HepG2 (cell line): ENCODE results near the gene GABARAPL2. TPM values are rescaled to one million over a fixed set of nuclear protein-coding genes. Genes with fewer than 3 reads are reported as not detected.

ENCODE experiments used
- ATRX ChIP-seq: sonication (generic); formaldehyde crosslinking; IDR thresholded peaks from 2 replicates; pipeline ENCODE4 v1.4.0; 2020; ENCODE audit warnings: missing genetic modification reagents, borderline replicate concordance
- BRF2 ChIP-seq: sonication (generic); formaldehyde crosslinking; IDR thresholded peaks from 2 replicates; pipeline ENCODE4 v1.8.1; 2022; ENCODE audit warnings: mild to moderate bottlenecking, missing genetic modification reagents
- CCAR2 ChIP-seq: fragments of 200-400 bp; formaldehyde crosslinking; optimal IDR thresholded peaks from 2 replicates; pipeline ENCODE3; 2018; ENCODE audit warnings: low read depth, mild to moderate bottlenecking, low read length, moderate library complexity
- DRAP1 ChIP-seq: IDR thresholded peaks from 2 replicates; pipeline ENCODE4 v1.6.1; 2016; ENCODE audit warnings: missing genetic modification reagents, missing compliant biosample characterization
- ELF1 ChIP-seq: sonication (generic); formaldehyde crosslinking; IDR thresholded peaks from 2 replicates; pipeline ENCODE4 v1.4.0; 2020; ENCODE audit warnings: missing genetic modification reagents
- FOSL2 ChIP-seq: sonication (generic); formaldehyde crosslinking; IDR thresholded peaks from 2 replicates; pipeline ENCODE4 v1.4.0; 2020; ENCODE audit warnings: missing genetic modification reagents
- KIAA2018 ChIP-seq: sonication (generic); formaldehyde crosslinking; IDR thresholded peaks from 2 replicates; pipeline ENCODE4 v1.5.0; 2020; ENCODE audit warnings: mild to moderate bottlenecking, missing genetic modification reagents, borderline replicate concordance
- MIER2 ChIP-seq: IDR thresholded peaks from 2 replicates; pipeline ENCODE4 v1.6.1; 2016; ENCODE audit warnings: missing biosample characterization, missing genetic modification reagents
- NR2F1 ChIP-seq, 2 experiments: fragments of 450-650 bp in 1 of 2; formaldehyde crosslinking in 1 of 2; IDR thresholded peaks; 2 replicates each; pipeline versions ENCODE4 v1.5.0 to v1.6.1; 2016 to 2020; ENCODE audit warnings: mild to moderate bottlenecking in 1 of 2, missing compliant biosample characterization in 1 of 2, missing genetic modification reagents in 1 of 2, moderate library complexity in 1 of 2
- PRPF4 ChIP-seq: fragments of 200-400 bp; formaldehyde crosslinking; IDR thresholded peaks from 2 replicates; pipeline ENCODE4 v1.6.1; 2016; ENCODE audit warnings: low read length, low read depth; ENCODE audit not compliant: poor library complexity, severe bottlenecking
- ZNF121 ChIP-seq: sonication (generic); formaldehyde crosslinking; IDR thresholded peaks from 2 replicates; pipeline ENCODE4 v1.5.0; 2020; ENCODE audit warnings: mild to moderate bottlenecking, missing genetic modification reagents
- ZNF180 ChIP-seq: sonication (generic); formaldehyde crosslinking; IDR thresholded peaks from 2 replicates; pipeline ENCODE4 v1.4.0; 2020; ENCODE audit warnings: low read depth, missing genetic modification reagents, borderline replicate concordance
- ZNF34 ChIP-seq: sonication (generic); formaldehyde crosslinking; IDR thresholded peaks from 2 replicates; pipeline ENCODE4 v1.4.0; 2020; ENCODE audit warnings: mild to moderate bottlenecking, missing genetic modification reagents, borderline replicate concordance
- ZNF44 ChIP-seq: sonication (generic); formaldehyde crosslinking; IDR thresholded peaks from 2 replicates; pipeline ENCODE4 v1.5.1; 2020; ENCODE audit warnings: mild to moderate bottlenecking, missing genetic modification reagents
- ZNF782 ChIP-seq: sonication (generic); formaldehyde crosslinking; IDR thresholded peaks from 2 replicates; pipeline ENCODE4 v1.4.0; 2020; ENCODE audit warnings: missing genetic modification reagents, mild to moderate bottlenecking, borderline replicate concordance
- ZZZ3 ChIP-seq: sonication (generic); formaldehyde crosslinking; IDR thresholded peaks from 2 replicates; pipeline ENCODE4 v1.4.0; 2020; ENCODE audit warnings: missing genetic modification reagents, mild to moderate bottlenecking, borderline replicate concordance
- polyA plus RNA-seq, 8 experiments: library from polyadenylated mRNA; depleted of rRNA in 3 of 8; stranded (reverse) in 7 of 8; unstranded in 1 of 8; fragments of >200 nt; fragmentation: Illumina TruSeq in 4 of 8; extraction: Trizol in 4 of 8; gene quantifications; 2 replicates each; pipeline versions ENCODE4 v1.2.1 to v1.2.3, GENCODE V29; 2011 to 2016; ENCODE audit warnings: low read depth in 4 of 8, missing spikeins in 1 of 8, mixed read lengths in 1 of 8; ENCODE audit not compliant: insufficient read depth in 1 of 8
- total RNA-seq, 5 experiments: library from RNA; depleted of rRNA; stranded (reverse); fragments of >200 nt; fragmentation: Illumina TruSeq; extraction: Trizol; gene quantifications; 2 replicates each; pipeline ENCODE4 v1.2.3, GENCODE V29; 2016; ENCODE audit warnings: low read depth in 1 of 5
- TF ChIP-seq, protein P1 (sequence below): sonication (generic); formaldehyde crosslinking; IDR thresholded peaks from 2 replicates; pipeline ENCODE4 v1.4.0; 2020; ENCODE audit warnings: missing genetic modification reagents
- TF ChIP-seq, protein P2 (sequence below): sonication (generic); formaldehyde crosslinking; IDR thresholded peaks from 2 replicates; pipeline ENCODE4 v1.4.0; 2020; ENCODE audit warnings: missing genetic modification reagents, borderline replicate concordance

Gene GABARAPL2
- total and polyA plus RNA-seq, 2 of the 13 experiments (the other 11 are each of a cell fraction or from before 2014, with no cell fraction given), result 76.4 to 83.0 TPM

DNA sequence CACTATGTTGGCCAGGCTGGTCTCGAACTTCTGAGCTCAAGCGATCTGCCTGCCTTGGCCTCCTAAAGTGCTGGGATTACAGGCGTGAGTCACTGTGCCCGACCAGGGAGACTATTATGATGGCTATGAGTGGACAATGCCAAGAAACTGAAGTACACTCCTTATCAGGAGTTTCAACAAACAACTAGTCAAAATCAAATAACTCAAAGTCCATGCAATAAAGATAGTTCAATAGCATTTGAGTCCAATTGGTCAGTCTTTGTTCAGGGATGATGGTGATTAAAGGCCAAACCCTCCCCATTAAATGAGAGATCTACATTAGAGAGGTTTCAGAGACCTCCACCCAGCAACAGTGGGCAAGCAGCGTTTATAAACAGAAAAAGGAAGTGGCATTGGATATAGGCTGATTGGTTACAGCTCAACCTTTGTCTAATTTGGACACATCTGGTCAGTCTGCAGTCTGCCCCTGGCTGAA is 38.3 kb upstream of the GABARAPL2 start (continued):
- TF ChIP-seq KIAA2018 (CRISPR knock-in tag), result no peak
- TF ChIP-seq ZNF180 (CRISPR knock-in tag), result no peak
- peak; percentile 89 for TF ChIP-seq FOSL2 (CRISPR knock-in tag)
- TF ChIP-seq PRPF4, result no peak
- no peak for TF ChIP-seq CCAR2
- no peak for TF ChIP-seq ZNF121 (CRISPR knock-in tag)
- no peak for TF ChIP-seq ATRX (CRISPR knock-in tag)
- no peak for TF ChIP-seq ZNF44
- 0 out of 2 replicates have a peak, but pooled peaks have one; percentile 19 for TF ChIP-seq DRAP1 (CRISPR knock-in tag)
- TF ChIP-seq NR2F1 (CRISPR knock-in tag; IDR thresholded peaks at IDR 0.05), result no peak
- TF ChIP-seq, protein P1, sequence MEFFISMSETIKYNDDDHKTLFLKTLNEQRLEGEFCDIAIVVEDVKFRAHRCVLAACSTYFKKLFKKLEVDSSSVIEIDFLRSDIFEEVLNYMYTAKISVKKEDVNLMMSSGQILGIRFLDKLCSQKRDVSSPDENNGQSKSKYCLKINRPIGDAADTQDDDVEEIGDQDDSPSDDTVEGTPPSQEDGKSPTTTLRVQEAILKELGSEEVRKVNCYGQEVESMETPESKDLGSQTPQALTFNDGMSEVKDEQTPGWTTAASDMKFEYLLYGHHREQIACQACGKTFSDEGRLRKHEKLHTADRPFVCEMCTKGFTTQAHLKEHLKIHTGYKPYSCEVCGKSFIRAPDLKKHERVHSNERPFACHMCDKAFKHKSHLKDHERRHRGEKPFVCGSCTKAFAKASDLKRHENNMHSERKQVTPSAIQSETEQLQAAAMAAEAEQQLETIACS (CRISPR knock-in tag), result no peak
- TF ChIP-seq MIER2 (CRISPR knock-in tag), result 0 out of 2 replicates have a peak, but pooled peaks have one; percentile 39
- TF ChIP-seq ELF1 (CRISPR knock-in tag), result no peak
- TF ChIP-seq, protein P2, sequence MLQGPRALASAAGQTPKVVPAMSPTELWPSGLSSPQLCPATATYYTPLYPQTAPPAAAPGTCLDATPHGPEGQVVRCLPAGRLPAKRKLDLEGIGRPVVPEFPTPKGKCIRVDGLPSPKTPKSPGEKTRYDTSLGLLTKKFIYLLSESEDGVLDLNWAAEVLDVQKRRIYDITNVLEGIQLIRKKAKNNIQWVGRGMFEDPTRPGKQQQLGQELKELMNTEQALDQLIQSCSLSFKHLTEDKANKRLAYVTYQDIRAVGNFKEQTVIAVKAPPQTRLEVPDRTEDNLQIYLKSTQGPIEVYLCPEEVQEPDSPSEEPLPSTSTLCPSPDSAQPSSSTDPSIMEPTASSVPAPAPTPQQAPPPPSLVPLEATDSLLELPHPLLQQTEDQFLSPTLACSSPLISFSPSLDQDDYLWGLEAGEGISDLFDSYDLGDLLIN (CRISPR knock-in tag), result no peak
- no peak for TF ChIP-seq BRF2
- no peak for TF ChIP-seq ZNF34
- TF ChIP-seq ZZZ3 (CRISPR knock-in tag), result no peak
- TF ChIP-seq ZNF782, result no peak
